Parathyroid adenoma (tissue), 2 donors: ENCODE data around the gene DCAF6.
A peak's percentile ranks its signal among the peaks of the same experiment; 100 is the strongest.

Experiments
- H2AFZ ChIP-seq: fragments of 300-600 bp; sonication (generic); one replicate; pipeline ENCODE4 v1.7.0; 2017; ENCODE audit warnings: antibody characterized with exemption, mild to moderate bottlenecking
- H3K27ac ChIP-seq: fragments of 300-600 bp; sonication (generic); one replicate; pipeline ENCODE4 v1.7.0; 2017
- H3K27me3 ChIP-seq: fragments of 300-600 bp; sonication (generic); one replicate; pipeline ENCODE4 v1.7.0; 2017; ENCODE audit warnings: low read length; ENCODE audit not compliant: control insufficient read depth, insufficient read depth
- H3K36me3 ChIP-seq: fragments of 300-600 bp; sonication (generic); one replicate; pipeline ENCODE4 v1.7.0; 2017; ENCODE audit warnings: low read length; ENCODE audit not compliant: control insufficient read depth, insufficient read depth
- H3K4me1 ChIP-seq: fragments of 300-600 bp; sonication (generic); one replicate; pipeline ENCODE4 v1.7.0; 2017; ENCODE audit warnings: control low read depth
- H3K4me2 ChIP-seq: fragments of 300-600 bp; sonication (generic); one replicate; pipeline ENCODE4 v1.7.0; 2017; ENCODE audit warnings: low read length
- H3K4me3 ChIP-seq: fragments of 300-600 bp; sonication (generic); one replicate; pipeline ENCODE4 v1.7.0; 2017; ENCODE audit warnings: low read depth, low read length
- H3K79me2 ChIP-seq: fragments of 300-600 bp; sonication (generic); one replicate; pipeline ENCODE4 v1.7.0; 2017; ENCODE audit warnings: control low read depth
- H3K9ac ChIP-seq: fragments of 300-600 bp; sonication (generic); one replicate; pipeline ENCODE4 v1.7.0; 2017; ENCODE audit warnings: mild to moderate bottlenecking
- H3K9me3 ChIP-seq: fragments of 300-600 bp; sonication (generic); one replicate; pipeline ENCODE4 v1.7.0; 2017; ENCODE audit warnings: low read length; ENCODE audit not compliant: control insufficient read depth
- CTCF ChIP-seq: fragments of 300-600 bp; sonication (generic); IDR thresholded peaks from one replicate; pipeline ENCODE4 v1.7.0; 2017; ENCODE audit warnings: antibody characterized with exemption, mild to moderate bottlenecking
- donor health status: primary hyperparathyroidism.

DCAF6 gene

DNA sequence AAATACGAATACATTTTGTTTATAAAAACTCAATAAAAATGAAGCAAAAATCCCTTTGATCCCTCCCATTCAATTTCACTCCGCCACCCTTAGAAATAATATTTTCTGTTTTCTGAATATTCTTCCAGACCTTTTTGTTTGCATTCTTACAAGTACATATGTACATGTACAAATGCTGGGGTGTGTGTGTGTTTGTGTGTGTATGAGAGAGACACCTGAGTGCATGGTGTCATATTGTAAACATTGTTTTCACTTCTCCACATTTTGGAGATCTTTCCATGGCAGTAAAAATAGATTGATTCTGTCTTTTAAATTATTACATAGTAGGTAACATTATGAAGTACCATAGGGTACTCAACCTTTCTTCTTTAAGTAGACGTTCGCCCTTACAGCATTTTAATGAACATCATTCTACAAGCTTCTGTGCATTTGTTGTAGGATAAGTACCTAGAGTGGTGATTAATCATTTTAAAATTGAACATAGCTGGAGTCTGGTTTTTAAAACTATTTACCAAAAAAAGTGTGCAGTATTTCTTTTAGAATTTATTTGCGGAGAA, 1.7 kb downstream of the DCAF6 start:
- Histone ChIP-seq H3K79me2 (peaks cover 9% of the 10 kb centered on the region), H3K4me3 (peak overlapping the region; percentile 80), H3K4me1 (no peaks in the 10 kb centered on the region), H3K36me3 (no peaks in the 10 kb centered on the region), H3K9ac (no peak overlapping the region), H3K9me3 (no peaks in the 10 kb centered on the region), H3K4me2 (peak overlapping the region; percentile 87), H3K27me3 (no peaks in the 10 kb centered on the region), H2AFZ (no peak overlapping the region), H3K27ac (no peak overlapping the region)
- no peak for TF ChIP-seq CTCF

DNA sequence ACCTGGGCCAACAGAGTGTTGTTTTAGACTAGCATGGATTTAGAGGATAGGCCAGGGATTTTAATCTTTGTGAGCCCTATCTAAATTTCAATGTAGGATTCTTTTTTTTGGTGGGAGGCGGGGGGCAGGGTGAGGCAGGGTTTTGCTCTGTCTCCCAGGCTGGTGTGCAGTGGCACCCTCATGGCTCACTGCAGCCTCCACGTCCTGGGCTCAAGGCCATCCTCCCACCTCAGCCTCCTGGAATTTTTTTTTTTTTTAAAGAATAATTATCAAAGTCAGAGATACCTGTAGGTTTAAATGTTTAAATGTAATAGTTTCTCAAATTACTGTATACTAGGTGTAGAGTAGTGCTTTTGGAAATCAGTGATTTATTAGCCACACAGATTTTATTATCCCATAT, 3.8 kb downstream of the DCAF6 start:
- Histone ChIP-seq H3K9ac (no peak overlapping the region), H3K27me3 (no peaks in the 10 kb centered on the region), H3K4me2 (no peak overlapping the region), H3K27ac (no peak overlapping the region), H3K36me3 (no peaks in the 10 kb centered on the region), H3K79me2 (peaks cover 9% of the 10 kb centered on the region), H3K4me3 (no peak overlapping the region), H3K4me1 (no peaks in the 10 kb centered on the region), H2AFZ (no peak overlapping the region), H3K9me3 (no peaks in the 10 kb centered on the region)
- TF ChIP-seq CTCF, result no peak

DNA sequence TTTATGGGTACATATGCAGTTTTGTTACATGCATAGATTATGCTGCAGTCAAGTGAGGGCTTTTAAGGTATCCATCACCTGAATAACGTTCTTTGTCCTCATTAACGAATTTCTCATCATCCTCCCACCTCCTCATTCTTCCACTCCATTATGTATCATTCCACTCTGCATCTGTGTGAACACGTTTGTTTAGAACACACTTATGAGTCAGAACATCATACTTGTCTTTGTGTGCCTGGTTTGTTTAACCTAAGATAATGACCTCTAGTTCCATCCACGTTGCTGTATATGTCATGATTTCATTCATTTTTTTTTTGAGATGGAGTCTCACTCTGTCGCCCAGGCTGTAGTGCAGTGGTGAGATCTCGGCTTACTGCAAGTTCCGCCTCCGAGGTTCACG, 7.1 kb downstream of the DCAF6 start:
- Histone ChIP-seq H3K36me3 (no peaks in the 10 kb centered on the region), H3K4me2 (no peak overlapping the region), H3K79me2 (peaks cover 10% of the 10 kb centered on the region), H3K9ac (no peak overlapping the region), H3K27ac (no peak overlapping the region), H3K27me3 (no peaks in the 10 kb centered on the region), H2AFZ (no peak overlapping the region), H3K9me3 (no peaks in the 10 kb centered on the region), H3K4me3 (no peak overlapping the region), H3K4me1 (no peaks in the 10 kb centered on the region)
- no peak for TF ChIP-seq CTCF

DNA sequence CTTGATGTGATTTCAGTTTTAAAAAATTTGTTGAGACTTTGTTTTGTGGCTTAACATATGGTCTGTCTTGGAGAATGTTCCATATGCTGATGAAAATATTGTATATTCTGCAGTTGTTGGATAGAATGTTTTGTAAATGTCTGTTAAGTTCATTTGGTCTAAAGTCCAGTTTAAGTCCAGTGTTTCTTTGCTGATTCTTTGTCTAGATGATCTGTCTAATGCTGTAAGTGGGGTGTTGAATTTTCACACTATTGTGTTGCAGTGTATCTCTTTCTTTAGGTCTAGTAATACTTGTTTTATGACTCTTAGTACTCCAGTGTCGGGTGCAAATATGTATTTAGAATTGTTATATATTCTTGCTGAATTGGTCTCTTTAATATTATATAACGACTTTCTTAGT, 11.2 kb downstream of the DCAF6 start:
- H3K79me2 ChIP-seq, result peaks cover 10% of the 10 kb centered on the region
- no peak for TF ChIP-seq CTCF
- H2AFZ ChIP-seq, result no peak overlapping the region
- H3K9me3 ChIP-seq, result no peaks in the 10 kb centered on the region
- no peaks in the 10 kb centered on the region for H3K36me3 ChIP-seq
- H3K4me3 ChIP-seq, result no peak overlapping the region
- H3K9ac ChIP-seq, result no peak overlapping the region
- no peak overlapping the region for H3K4me2 ChIP-seq
- no peaks in the 10 kb centered on the region for H3K4me1 ChIP-seq
- H3K27me3 ChIP-seq, result no peaks in the 10 kb centered on the region
- no peak overlapping the region for H3K27ac ChIP-seq

GRCh38 chr1:167949785-167950184, 13.3 kb downstream of the DCAF6 start:
- Histone ChIP-seq H3K27me3 (no peaks in the 10 kb centered on the region), H3K79me2 (peaks cover 4% of the 10 kb centered on the region), H3K9ac (no peak overlapping the region), H3K4me1 (no peaks in the 10 kb centered on the region), H3K9me3 (no peaks in the 10 kb centered on the region), H3K4me3 (no peak overlapping the region), H3K36me3 (no peaks in the 10 kb centered on the region), H2AFZ (no peak overlapping the region), H3K27ac (no peak overlapping the region), H3K4me2 (no peak overlapping the region)
- no peak for TF ChIP-seq CTCF
